Tibial nerve (tissue), 4 donors: ENCODE results near the gene OAT. TPM values are rescaled to one million over a fixed set of nuclear protein-coding genes. Genes with fewer than 3 reads are reported as not detected.
"Not testable (repeated sequence)": the region's sequence is repeated elsewhere in the genome, so short reads cannot be mapped to it uniquely, and the experiment has no call there.

Experiments used
- DNase-seq, 2 donors: peaks; one replicate each; pipeline ENCODE4 v3.0.0-alpha.2; 2019; ENCODE audit warnings: low spot score in 2 of 2
- H3K27ac ChIP-seq, 4 donors: fragments of 200-600 bp; sonication (generic) in 3 of 4; one replicate each; pipeline ENCODE4 v1.5.1; 2017 to 2019; ENCODE audit warnings: mild to moderate bottlenecking in 1 of 4
- H3K27me3 ChIP-seq, 2 donors: fragments of 200-600 bp; sonication (generic) in 1 of 2; one replicate each; pipeline versions ENCODE4 v1.5.1 to v1.6.0; 2017 to 2019
- H3K36me3 ChIP-seq, 3 donors: fragments of 200-600 bp; sonication (generic); one replicate each; pipeline ENCODE4 v1.5.1; 2018 to 2019
- H3K4me1 ChIP-seq, 4 donors: fragments of 200-600 bp; sonication (generic) in 3 of 4; one replicate each; pipeline ENCODE4 v1.5.1; 2017 to 2019
- H3K4me3 ChIP-seq, 4 donors: fragments of 200-600 bp; sonication (generic) in 3 of 4; one replicate each; pipeline ENCODE4 v1.5.1; 2017 to 2019; ENCODE audit warnings: mild to moderate bottlenecking in 1 of 4, moderate library complexity in 1 of 4
- H3K9me3 ChIP-seq, 4 donors: fragments of 200-600 bp; sonication (generic) in 3 of 4; one replicate each; pipeline ENCODE4 v1.5.1; 2017 to 2019
- CTCF ChIP-seq, 5 experiments: fragments of 200-600 bp in 3 of 5; fragments of 450-650 bp in 2 of 5; sonication (generic) in 3 of 5; IDR thresholded peaks; one replicate each; pipeline ENCODE4 v1.5.1; 2016 to 2019; ENCODE audit warnings: antibody characterized with exemption in 5 of 5, mild to moderate bottlenecking in 3 of 5, moderate library complexity in 2 of 5
- EP300 ChIP-seq, 2 donors: sonication (generic); formaldehyde crosslinking; IDR thresholded peaks; one replicate each; pipeline ENCODE4 v1.6.1; 2017; ENCODE audit warnings: antibody characterized with exemption in 2 of 2, mild to moderate bottlenecking in 1 of 2
- POLR2A ChIP-seq, 2 donors: fragments of 450-650 bp; IDR thresholded peaks; one replicate each; pipeline ENCODE4 v1.6.1; 2017; ENCODE audit warnings: antibody characterized with exemption in 2 of 2, mild to moderate bottlenecking in 2 of 2, moderate library complexity in 2 of 2
- WGBS, 2 donors: methylation state at CpG; one replicate each; pipeline ENCODE4 v1.1.5; 2018; 5-methylcytosine and 5-hydroxymethylcytosine counted together
- total RNA-seq, 4 donors: library from RNA; depleted of rRNA; stranded (reverse); fragments of >200 nt; gene quantifications; one replicate each; pipeline ENCODE4 v1.1.0, GENCODE V29; 2016

OAT gene
- total RNA-seq, 4 donors from 2014 or later: 43.0 to 67.9 (median 58.3) TPM

- DNase-seq: no peak
- Histone ChIP-seq H3K4me1 (peaks cover 0 to 35% (median 20%) of the 10 kb centered on the region in 4 donors), H3K4me3 (no peak overlapping the region), H3K36me3 (no peaks in the 10 kb centered on the region), H3K27ac (no peak overlapping the region), H3K9me3 (no peaks in the 10 kb centered on the region), H3K27me3 (peaks cover 0 to 97% of the 10 kb centered on the region in 2 donors)
- TF ChIP-seq CTCF (IDR thresholded peaks at IDR 0.05) (no peak), EP300 (IDR thresholded peaks at IDR 0.05) (no peak), POLR2A (IDR thresholded peaks at IDR 0.05) (no peak)
- WGBS, 2 donors: 3 to 4% methylated on average over 22 to 24 of the region's 26 CpGs
These were observed 30.0 kb upstream of the OAT start for GRCh38 chr10:124448696-124449169.

GRCh38 chr10:124447751-124448466, 29.2 kb upstream of the OAT start:
- DNase-seq: no peak
- H3K4me1 ChIP-seq: peaks cover 0 to 35% (median 20%) of the 10 kb centered on the region in 4 donors
- H3K27ac ChIP-seq: no peak overlapping the region
- no peaks in the 10 kb centered on the region for H3K9me3 ChIP-seq
- TF ChIP-seq POLR2A (IDR thresholded peaks at IDR 0.05) (no peak), CTCF (IDR thresholded peaks at IDR 0.05) (no peak), EP300 (IDR thresholded peaks at IDR 0.05) (no peak)
- 7 to 13% methylated on average over 21 to 24 of the region's 60 CpGs for WGBS, 2 donors
- peak overlapping the region in 1 of 4 donors; percentile 5 for H3K4me3 ChIP-seq
- H3K27me3 ChIP-seq: peaks cover 0 to 97% of the 10 kb centered on the region in 2 donors
- H3K36me3 ChIP-seq: no peaks in the 10 kb centered on the region

GRCh38 chr10:124446830-124447750, 28.4 kb upstream of the OAT start:
- DNase-seq: no peak
- H3K9me3 ChIP-seq: no peaks in the 10 kb centered on the region
- 11 to 12% methylated on average over 49 to 51 of the region's 71 CpGs for WGBS, 2 donors
- peak overlapping the region in 1 of 4 donors; percentile 5 for H3K4me3 ChIP-seq
- H3K4me1 ChIP-seq: peaks cover 0 to 35% (median 20%) of the 10 kb centered on the region in 4 donors
- no peak overlapping the region for H3K27ac ChIP-seq
- no peaks in the 10 kb centered on the region for H3K36me3 ChIP-seq
- H3K27me3 ChIP-seq: peaks cover 0 to 97% of the 10 kb centered on the region in 2 donors
- TF ChIP-seq POLR2A (IDR thresholded peaks at IDR 0.05): no peak
- TF ChIP-seq CTCF (IDR thresholded peaks at IDR 0.05): no peak
- TF ChIP-seq EP300 (IDR thresholded peaks at IDR 0.05): no peak

- peaks cover 0 to 51% of the 10 kb centered on the region in 2 donors for H3K27me3 ChIP-seq
- not testable (repeated sequence) for H3K9me3 ChIP-seq, H3K27ac ChIP-seq, H3K36me3 ChIP-seq, H3K4me3 ChIP-seq, DNase-seq, H3K4me1 ChIP-seq
- 80 to 92% methylated on average over 5 of the region's 5 CpGs for WGBS, 2 donors
These were observed 23.0 kb upstream of the OAT start for GRCh38 chr10:124441694-124442093.

GRCh38 chr10:124436191-124436638, 17.5 kb upstream of the OAT start:
- 80 to 85% methylated on average over 8 of the region's 8 CpGs for WGBS, 2 donors
- Histone ChIP-seq H3K36me3 (no peaks in the 10 kb centered on the region), H3K27me3 (no peaks in the 10 kb centered on the region), H3K9me3 (no peaks in the 10 kb centered on the region), H3K27ac (no peak overlapping the region), H3K4me3 (no peak overlapping the region), H3K4me1 (no peaks in the 10 kb centered on the region)
- no peak for TF ChIP-seq EP300 (IDR thresholded peaks at IDR 0.05)
- TF ChIP-seq CTCF (IDR thresholded peaks at IDR 0.05): no peak
- TF ChIP-seq POLR2A (IDR thresholded peaks at IDR 0.05): no peak
- DNase-seq: no peak

- DNase-seq: not testable (repeated sequence)
These were observed 17.0 kb upstream of the OAT start for GRCh38 chr10:124435683-124436082.

More at GRCh38 chr10:124435683-124436082, 17.0 kb upstream of the OAT start:
- H3K9me3 ChIP-seq, H3K36me3 ChIP-seq, H3K4me3 ChIP-seq, H3K27me3 ChIP-seq, H3K4me1 ChIP-seq, H3K27ac ChIP-seq: not testable (repeated sequence)
- 91 to 96% methylated on average over 4 of the region's 4 CpGs for WGBS, 2 donors
